Superior temporal gyrus (tissue), 1 donor: ENCODE results near the gene H2AZ2.
"Not testable (repeated sequence)": the region's sequence is repeated elsewhere in the genome, so short reads cannot be mapped to it uniquely, and the experiment has no call there.

Experiments used
- DNase-seq: peaks from one replicate; pipeline ENCODE4 v3.0.0-alpha.2; 2016; ENCODE audit errors: extremely low spot score

H2AZ2 gene

GRCh38 chr7:44870780-44871179, 22.9 kb upstream of the H2AZ2 start:
- not testable (repeated sequence) for DNase-seq

- DNase-seq: not testable (repeated sequence)
These were observed 22.4 kb upstream of the H2AZ2 start for GRCh38 chr7:44870336-44870735.

- peak; percentile 72 for DNase-seq
These were observed 19.4 kb upstream of the H2AZ2 start for GRCh38 chr7:44867073-44867995.

- not testable (repeated sequence) for DNase-seq
These were observed 14.1 kb upstream of the H2AZ2 start for GRCh38 chr7:44861949-44862348.

- DNase-seq: no peak
These were observed 10.3 kb upstream of the H2AZ2 start for GRCh38 chr7:44858161-44858560.

GRCh38 chr7:44854644-44855364, 6.9 kb upstream of the H2AZ2 start:
- no peak for DNase-seq

GRCh38 chr7:44853391-44853790, 5.5 kb upstream of the H2AZ2 start:
- no peak for DNase-seq

- no peak for DNase-seq
These were observed 4.7 kb upstream of the H2AZ2 start for GRCh38 chr7:44852590-44852989.

- no peak for DNase-seq
These were observed 2.1 kb upstream of the H2AZ2 start for GRCh38 chr7:44849885-44850544.

- no peak for DNase-seq
These were observed 1.5 kb upstream of the H2AZ2 start for GRCh38 chr7:44849259-44849884.

GRCh38 chr7:44847509-44847919, 373 bp downstream of the H2AZ2 start:
- DNase-seq: peak; percentile 85

- DNase-seq: peak; percentile 34
These were observed 925 bp downstream of the H2AZ2 start for GRCh38 chr7:44846816-44847508.

GRCh38 chr7:44846390-44846789, 1.5 kb downstream of the H2AZ2 start:
- not testable (repeated sequence) for DNase-seq

- DNase-seq: no peak
These were observed 2.4 kb downstream of the H2AZ2 start for GRCh38 chr7:44845451-44845850.

- DNase-seq: not testable (repeated sequence)
These were observed 4.4 kb downstream of the H2AZ2 start for GRCh38 chr7:44843440-44843839.

GRCh38 chr7:44842675-44843074, 5.2 kb downstream of the H2AZ2 start:
- not testable (repeated sequence) for DNase-seq

- no peak for DNase-seq
These were observed 9.1 kb downstream of the H2AZ2 start for GRCh38 chr7:44838751-44839150.

- DNase-seq: no peak
These were observed 20.3 kb downstream of the H2AZ2 start for GRCh38 chr7:44827567-44827966.

GRCh38 chr7:44824894-44825526, 22.9 kb downstream of the H2AZ2 start:
- no peak for DNase-seq

- no peak for DNase-seq
These were observed 24.6 kb downstream of the H2AZ2 start for GRCh38 chr7:44823255-44823781.
